Activated CD4-positive, alpha-beta T cell treated with anti-CD3 and anti-CD28 coated beads, Interleukin-2, amount 50 U/mL, for 24 hours (primary cell): ENCODE measurements around the gene FUT8.

ENCODE experiments used
- DNase-seq, 2 donors: peaks; one replicate each; pipeline ENCODE4 v3.0.0-alpha.2; 2020; ENCODE audit warnings: low read depth in 1 of 2, low spot score in 1 of 2

The FUT8 gene

DNA sequence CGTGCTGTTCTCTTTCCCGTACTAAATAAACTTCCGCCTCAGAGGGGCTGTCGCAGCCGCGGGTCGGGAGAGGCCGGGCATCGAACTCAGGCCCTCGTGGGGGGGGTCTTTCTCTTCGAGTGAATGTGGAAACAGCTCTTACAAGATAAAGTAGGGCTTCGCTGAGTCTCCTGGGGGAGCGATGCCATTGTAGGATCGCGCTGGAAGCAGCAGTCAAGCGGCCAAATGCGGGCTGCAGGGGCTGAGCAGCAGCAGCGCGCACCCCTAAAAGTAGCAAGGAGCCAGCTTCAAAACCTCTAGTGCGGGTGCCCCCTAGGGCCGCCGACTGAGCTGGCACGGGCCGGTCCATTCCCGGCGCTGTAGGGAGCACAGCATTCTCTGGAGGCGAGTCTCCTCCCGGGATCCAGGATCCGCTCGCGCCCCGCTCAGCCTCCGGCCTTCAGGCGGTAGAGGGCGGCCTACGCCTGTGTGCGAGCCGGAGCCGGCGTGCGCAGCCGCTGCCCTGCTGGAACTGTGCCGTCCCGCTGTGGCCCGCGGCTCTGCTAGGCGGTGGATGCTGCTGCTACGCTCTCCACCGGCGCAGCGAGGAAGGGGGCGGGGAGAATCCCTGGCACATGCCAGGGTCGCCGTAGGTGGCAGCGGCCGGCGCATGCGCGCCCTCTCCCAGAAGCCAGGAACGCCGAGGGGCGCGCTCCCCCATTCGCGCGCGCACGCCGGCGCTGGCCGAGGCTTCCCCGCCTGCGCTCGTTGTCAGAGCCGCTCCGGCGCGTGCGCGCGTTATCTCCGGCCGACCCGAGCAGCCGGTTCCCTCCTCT lies at the start of gene FUT8:
FUT8 (plus strand) TSS at position 699 of the 815 bp plus-strand sequence. CDS start 148,834 bp downstream, outside the sequence.
- DNase-seq, result peak; percentile 83 to 92

DNA sequence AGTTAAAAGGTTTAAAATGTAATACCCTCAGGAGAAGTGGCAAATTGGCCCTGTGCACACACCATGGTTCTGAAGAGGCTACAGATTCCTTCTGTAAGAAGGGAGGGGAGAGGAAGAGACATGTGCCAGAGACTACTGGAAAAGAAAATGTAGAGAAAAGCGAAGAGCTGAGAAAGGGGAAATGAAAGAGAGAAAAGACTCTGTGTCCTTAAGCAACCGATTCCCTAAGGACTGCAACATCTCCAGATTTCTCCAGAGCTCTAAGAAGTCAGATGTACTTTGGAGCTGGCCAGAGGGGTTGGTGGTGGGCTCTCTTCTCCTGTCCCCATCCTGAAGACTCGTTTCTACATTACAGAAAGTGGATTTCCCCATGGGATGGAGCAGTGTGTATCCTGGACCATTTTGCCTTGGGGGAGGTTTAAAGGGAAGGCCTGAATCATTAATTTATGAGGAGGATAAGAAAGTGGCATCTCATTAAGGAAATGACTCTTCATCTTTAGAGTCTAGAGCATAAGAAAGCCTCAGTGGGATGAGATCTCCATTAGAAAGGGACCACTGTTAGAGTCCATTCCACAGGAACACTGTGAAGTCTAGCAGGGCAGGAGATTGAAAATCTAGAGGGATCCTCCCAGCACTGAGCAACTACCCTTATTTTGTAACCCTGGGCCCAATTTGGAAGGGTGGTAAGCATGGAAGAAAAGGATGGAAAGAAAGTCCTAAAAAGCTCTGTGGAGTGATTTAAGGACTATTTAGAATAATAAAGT lies 45.5 kb upstream of the FUT8 start:
- no peak for DNase-seq

DNA sequence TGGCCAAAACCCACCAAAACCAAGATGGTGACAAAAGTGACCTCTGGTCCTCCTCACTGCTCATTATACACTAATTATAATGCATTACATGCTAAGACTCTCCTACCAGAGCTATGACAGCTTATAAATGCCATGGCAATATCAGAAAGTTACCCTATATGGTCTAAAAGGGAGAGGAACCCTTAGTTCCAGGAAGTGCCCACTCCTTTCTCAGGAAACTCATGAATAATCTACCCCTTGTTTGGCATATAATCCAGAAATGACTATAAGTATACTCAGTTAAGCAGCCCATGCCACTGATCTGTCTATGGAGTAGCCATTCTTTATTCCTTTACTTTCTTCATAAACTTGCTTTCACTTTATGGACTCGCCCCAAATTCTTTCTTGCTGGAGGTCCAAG lies 43.0 kb upstream of the FUT8 start:
- no peak for DNase-seq

DNA sequence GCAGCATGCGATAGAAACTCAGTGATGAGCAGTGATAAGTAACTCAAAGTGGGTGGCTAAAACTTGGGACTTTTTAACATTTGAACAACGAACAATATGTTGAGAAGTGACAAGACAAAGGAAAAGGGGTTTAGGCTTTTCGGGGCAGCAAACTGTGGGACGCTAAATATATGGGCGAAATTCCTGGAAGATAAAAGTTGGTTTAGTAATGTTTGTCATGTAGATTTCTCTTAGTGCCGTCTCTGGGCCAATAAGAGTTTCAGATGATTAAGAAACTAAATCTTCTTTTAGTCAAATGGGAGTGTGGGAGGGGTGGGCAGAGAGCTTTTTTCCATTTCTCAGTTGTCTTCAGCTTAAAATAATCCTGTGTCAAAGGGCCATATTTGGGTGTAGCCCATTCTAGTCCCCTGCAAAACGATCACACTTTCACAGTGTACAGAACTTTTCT lies 41.7 kb upstream of the FUT8 start:
- DNase-seq, result no peak

DNA sequence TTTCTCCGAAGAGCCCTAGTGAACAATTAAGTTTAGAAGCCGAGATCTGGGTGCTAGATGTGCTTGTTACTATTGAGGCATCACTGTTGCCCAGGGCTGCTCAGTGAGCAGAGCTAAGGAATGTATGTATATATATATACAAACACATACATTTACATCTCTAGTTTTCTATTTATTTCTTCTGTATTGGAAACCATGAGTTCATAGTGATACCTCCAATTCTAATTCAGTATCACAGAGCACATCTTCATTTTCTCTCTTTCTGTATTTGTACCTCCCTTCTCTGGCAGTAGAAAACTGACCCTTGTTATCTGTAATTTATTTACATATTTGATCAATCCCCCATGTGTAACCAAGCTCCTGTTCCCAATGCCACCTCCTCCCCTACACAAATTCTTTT lies 40.7 kb upstream of the FUT8 start:
- no peak for DNase-seq

DNA sequence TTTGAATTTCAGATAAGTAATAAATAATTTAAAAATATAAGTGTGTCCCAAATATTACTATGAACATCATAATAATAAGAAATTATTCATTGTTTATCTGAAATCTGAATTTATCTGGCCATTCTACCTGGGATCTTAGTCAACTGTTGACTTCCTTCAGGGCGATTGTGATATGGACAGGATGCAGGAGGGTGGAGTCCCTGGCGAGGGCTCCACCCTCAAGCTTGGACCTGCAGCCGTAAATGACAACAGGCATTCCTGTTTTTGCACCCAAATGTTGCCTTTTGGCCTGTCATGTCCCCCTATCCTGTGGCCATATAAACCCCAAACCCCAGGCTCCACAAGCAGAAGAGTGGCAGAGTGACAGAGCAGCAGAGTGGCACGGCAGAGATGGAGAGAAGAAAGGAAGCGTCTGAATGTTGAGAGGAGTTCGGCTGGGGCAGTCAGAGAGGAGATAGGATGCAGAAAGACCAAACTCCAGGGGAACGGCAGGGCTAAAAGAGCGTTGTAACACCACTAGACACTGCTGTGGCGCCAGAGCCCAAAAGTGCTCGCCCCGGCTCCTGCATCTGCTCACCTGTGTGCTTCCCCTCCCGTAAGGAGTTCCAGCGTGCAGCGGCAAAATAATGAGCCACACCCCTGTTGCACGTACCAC lies 39.4 kb upstream of the FUT8 start:
- no peak for DNase-seq

DNA sequence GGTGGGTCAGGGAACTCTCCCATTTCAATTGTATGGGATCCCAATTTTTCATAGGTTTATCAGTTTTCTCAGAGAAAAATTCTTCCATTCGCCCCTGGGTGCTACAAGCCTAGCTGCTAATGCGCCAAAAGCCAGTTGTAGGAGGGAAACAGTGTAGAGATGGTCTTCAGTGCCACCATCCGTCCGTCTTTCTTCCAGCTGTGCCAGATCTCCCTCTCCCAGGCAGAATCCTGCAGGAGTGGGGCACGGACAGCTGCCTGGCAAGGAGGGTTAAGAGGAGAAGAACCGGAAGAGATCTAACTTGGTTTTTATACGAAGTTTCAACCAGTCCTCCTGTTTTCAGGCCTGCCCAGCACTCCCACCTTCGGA lies 38.9 kb upstream of the FUT8 start:
- no peak for DNase-seq

DNA sequence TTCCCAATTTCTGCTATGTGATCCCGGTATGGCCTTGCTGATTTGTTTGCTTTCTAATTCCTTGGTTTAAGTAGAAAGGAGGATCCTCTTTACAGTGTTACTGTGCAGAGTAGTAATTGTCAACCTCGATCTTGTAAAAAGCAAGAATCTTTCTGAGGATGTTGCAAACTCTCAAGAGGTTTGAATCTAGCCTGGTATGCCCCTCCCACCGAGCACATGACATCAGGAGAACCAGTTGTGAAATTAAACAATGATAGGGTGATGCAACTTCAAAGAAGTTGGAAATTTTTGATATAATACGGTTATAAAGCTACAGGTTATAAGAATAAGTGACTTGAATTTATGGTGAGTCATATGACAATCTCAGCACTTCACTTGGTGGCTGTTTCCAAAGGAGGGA lies 35.0 kb upstream of the FUT8 start:
- no peak for DNase-seq

DNA sequence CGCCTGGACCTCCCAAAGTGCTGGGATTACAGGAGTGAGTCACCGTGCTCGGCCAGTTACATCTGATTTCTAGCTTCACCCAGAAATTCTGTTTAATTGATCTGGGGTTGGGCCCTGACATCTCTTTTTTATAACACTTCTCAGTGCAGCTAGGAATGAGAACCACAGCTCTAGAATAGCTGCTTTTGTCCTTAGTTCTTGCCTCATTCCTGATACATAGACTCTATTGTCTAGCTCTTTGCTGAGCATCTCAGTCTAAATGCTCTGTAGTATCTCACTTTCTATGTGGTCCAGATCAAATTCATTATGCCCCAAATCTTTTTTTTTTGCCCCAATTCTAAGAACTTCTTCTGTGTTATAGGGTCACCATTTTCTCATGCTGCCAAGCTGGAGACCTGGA lies 29.9 kb upstream of the FUT8 start:
- DNase-seq, result no peak

DNA sequence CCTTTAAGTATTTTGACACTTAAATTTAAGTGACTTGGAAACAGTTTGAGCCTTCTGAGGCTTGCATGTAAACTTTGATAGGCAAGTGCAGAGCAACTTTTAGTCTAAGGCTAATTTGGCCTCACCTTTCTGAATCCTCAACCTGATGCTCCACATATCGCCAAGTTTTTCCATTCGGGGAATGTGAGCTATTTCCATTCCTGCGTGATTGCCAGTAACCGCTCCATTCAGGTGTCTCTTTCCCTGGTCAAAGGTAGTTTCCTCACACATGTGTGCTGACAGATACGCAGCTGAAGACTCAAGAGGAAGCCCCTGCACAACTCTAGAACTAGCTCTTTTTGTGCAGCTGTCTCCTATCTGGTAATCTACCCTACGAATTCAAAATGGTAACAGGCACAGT lies 25.4 kb upstream of the FUT8 start:
- DNase-seq, result no peak

DNA sequence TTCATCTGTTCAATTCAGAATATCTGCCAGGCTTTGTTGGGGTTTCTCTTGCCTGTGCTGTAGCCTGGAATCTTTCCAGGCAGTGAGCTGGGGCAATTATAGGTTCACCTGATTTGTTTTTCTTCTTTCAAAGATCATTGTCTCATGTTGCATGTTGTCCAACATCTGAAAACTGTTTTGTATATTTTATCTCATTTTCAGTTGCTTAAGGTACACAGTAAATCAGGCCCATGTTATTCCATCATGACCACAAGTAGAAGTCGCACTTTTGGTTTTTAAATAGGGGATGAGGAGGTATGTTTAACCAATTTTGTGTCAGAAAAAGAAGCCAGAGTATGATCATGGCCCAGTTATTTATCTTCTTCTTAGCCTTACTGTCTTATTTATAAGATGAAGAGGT lies 24.9 kb upstream of the FUT8 start:
- DNase-seq, result no peak

DNA sequence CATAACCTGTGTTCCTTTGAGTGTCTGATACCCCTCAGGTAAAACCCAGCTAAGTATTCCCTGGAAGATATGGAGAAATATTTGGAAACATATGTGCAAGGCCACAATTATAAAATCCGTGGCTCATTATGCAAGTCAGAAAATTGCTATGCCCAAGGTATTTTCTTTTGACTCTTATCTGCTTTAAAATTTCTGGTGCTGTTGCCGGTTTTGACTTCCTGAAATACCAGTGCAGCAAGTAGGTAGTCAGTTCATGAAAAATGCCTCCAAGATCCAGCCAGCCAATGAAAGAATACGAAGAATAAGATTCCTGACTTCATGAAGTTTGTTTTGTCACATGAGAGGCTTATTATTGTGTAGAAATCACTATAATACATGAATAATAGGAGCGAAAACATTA lies 20.2 kb upstream of the FUT8 start:
- DNase-seq, result no peak

DNA sequence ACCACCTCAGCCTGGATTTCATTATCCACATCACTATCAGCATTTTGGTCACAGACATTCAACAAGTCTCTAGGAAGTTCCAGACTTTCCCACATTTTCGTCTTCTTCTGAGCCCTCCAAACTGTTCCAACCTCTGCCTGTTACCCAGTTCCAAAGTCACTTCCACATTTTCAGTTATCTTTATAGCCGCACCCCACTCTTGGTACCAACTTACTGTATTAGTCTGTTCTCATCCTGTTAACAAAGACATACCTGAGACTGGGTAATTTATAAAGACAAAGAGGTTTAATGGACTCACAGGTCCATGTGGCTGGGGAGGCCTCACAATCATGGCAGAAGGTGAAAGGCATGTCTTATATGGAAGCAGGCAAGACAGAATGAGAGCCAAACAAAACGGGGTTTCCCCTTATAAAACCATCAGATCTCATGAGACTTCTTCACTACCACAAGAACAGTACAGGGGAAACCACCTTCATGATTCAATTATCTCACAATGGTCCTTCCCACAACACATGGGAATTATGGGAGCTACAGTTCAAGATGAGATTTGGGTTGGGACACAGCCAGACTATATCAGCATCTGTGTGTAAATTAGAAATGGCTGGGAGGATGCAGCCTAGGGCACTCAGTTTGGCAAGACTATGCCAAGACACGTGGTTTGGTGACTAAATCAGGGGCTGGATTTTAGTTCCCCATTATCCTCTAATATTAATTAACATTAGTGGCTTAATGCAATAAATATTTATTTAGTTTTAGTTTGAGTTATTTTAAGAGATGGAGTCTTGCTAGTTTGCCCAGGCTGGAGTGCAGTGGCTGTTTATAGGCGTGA lies 16.2 kb upstream of the FUT8 start:
- no peak for DNase-seq

DNA sequence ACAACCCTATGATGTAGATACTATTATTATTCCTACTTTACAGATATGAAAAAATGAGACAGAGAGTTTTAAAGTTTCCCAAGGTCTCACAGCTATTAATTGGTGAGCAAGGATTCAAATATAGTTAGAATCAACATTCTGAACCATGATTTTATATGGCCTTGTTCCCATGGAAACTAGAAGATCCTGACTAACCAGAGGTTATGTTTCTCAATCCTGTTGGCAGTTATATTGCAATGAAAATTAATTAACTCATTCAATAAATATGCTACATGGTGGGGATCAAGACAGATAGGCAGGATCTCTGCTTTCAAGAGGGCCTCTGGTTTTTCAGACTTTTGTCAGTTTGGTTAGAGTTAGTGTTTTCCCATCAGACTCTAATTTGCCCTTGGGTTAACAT lies 9.3 kb upstream of the FUT8 start:
- no peak for DNase-seq

DNA sequence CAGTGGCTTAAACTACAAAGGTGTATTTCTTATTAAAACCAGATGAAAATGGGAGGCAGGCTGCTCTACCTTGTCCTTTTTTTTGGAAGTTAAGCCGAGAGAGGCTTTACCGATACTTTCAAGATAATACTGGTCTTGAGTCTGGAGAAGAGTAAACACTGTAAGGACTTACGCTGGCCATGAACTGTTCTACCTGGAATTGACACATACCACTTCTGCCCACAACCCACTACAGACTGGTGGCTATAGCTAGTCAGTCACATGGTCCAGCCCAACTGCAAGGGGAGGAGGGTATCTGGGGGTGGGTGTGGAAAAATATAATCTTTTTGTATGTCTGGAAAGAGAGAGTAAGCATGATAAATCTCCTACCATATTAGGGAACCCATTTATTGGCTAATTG lies 4.4 kb upstream of the FUT8 start:
- no peak for DNase-seq

DNA sequence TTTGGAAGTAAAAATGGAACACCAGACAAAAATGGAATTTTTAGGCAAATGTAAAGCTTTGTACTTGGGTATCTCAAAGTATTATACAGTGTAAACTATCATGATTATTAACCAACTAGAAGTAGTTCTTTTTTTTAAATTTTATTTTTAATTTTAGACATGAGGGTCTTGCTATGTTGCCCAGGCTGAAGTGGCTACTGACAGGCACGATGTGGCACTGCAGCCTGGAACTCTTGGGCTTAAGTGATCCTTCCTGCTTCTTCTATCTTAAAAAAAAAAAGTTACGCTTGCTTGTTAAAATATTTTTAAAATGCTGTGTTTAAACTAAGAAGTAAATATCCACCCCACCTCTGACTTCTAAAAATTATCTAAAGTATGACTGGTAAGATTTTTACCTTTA lies 1.9 kb upstream of the FUT8 start:
- DNase-seq, result no peak

DNA sequence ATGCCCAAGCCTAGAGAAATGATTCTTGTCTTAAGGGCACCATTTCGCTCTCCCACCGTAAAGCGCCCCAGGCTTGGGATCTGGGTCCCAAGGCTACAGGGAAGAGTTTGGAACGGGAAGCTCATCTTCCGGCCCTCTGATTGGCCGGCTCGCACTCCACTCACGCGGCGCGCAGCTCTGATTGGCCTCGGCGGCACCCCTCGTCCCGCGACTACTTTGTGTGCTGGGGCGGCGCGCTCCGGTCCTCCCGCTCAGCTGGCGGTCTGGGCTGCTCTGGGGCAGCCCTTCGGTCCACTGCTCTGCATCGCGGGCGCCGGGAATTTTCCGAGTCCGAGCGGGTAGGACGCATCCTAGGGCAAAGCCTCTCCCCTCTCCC lies 886 bp upstream of the FUT8 start:
- DNase-seq, result peak; percentile 60 to 73

DNA sequence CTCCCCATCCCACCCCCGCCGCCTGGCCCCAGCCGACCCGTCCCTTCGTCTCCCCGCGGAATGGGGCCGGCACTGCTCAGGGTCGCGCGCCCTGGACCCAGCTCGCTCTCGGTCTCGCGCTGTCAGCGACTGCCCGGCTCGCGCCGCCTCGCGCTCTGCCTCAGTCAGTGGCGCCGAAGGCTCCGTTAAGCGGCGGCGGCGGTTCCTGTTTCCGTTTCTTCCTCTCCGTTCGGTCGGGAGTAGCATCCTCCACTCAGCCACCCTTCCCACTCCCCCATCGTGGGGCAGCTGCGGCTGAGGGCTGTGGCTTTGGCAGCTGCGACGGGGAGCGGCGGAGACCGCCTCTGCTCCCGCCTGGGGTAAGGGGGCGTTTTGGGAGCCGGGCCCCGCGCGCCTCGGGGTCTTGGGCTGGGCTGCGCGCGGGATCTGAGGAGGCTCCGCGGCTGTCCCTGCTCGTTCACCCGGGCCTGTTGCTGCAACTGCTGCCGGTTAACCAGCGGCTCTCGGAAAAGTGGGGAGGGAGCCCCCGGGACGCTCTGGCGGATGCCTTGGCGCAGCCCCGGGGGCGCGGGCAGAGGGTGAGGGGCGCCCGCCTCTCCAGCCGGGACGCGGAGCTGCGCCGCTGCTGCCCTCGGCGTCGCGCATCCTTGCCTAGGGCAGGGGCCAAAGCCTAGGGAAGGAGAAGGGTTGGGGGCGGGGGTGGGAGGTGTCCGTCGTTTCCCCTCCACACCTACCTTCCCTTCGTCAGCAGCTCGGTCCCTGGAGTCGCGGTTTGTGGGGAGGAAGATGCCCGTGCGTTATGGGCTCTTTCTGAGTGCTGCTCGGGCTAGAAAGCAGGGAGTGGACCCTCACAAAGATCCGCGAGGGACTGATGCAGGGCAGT lies 567 bp downstream of the FUT8 start:
- peak; percentile 49 to 54 for DNase-seq

DNA sequence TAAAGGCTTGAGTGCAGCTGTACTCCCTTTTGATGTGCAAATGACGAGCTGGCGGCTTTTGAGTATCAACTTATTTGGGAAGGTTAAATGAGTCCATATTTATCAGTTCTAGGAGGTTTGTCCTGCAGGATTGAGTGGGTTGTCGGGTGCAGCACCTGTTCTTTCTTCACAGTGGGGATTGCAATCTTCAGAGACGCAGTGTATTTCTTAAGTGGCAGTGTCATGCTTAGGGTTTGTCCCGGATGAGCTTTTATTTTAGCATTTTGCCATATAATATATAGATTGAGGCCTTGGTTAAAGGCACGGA lies 1.2 kb downstream of the FUT8 start:
- DNase-seq, result no peak

DNA sequence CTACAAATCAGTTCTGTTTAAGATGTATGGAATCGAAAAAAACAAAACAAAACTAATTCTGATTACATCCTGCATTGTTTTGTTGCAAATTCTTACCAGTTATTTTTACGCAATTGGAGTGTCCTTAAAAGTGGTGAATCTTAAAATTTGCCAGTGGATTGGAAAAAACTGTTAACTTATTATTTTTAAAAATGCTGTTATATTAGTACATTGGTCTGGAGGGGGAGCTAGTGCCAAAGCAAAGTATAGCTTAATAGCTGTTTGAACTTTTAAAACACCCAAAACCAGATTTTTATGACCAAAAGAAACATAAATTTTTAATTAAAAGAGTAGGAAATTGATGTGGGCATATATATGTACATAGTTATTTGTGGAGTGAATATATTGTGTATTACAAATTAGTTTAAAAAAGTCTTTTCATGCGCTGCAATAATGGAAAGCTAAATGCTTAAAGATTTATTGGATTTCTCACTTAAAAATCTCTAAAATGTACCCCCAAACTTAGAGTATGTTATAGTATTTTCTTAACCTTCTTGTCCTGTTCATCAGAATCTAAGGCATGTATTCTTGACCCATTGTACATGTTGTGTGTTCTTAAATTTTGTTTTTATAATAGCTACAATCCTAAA lies 2.5 kb downstream of the FUT8 start:
- no peak for DNase-seq
